OCI-LY1 (cell line): ENCODE data around the gene STK16.

Experiments
- EZH2 ChIP-seq: fragments of 200-600 bp; sonication (generic), shearing (Covaris generic); IDR thresholded peaks from 2 replicates; pipeline ENCODE4 v1.8.0; 2017; ENCODE audit warnings: borderline replicate concordance, mixed run types, mild to moderate bottlenecking, antibody characterized with exemption, low read length, moderate library complexity, mixed read lengths
- TF ChIP-seq, protein P1 (sequence below): fragments of 200-600 bp; sonication (generic), shearing (Covaris generic); IDR thresholded peaks from 2 replicates; pipeline ENCODE4 v1.5.1; 2017; ENCODE audit warnings: mild to moderate bottlenecking, antibody characterized with exemption, low read length, moderate library complexity, mixed read lengths

DNA sequence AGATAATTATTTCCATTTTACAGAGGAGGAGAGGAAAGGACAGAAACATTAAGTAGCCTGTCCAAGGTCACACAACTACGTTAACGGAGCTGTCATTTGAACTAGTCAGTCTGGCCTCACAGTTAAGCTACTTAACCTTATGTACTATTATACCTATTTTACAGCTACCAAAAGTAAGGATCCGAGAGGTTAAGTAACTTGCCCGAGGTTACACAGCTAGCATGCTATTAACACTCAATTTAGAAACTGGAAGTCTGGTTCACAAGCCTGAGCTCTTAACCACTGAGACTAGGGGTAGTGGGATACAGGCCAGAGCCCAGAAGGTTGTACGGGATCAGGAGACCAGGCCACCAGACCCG is 511 bp upstream of the STK16 start:
- no peak for TF ChIP-seq EZH2
- TF ChIP-seq, protein P1, sequence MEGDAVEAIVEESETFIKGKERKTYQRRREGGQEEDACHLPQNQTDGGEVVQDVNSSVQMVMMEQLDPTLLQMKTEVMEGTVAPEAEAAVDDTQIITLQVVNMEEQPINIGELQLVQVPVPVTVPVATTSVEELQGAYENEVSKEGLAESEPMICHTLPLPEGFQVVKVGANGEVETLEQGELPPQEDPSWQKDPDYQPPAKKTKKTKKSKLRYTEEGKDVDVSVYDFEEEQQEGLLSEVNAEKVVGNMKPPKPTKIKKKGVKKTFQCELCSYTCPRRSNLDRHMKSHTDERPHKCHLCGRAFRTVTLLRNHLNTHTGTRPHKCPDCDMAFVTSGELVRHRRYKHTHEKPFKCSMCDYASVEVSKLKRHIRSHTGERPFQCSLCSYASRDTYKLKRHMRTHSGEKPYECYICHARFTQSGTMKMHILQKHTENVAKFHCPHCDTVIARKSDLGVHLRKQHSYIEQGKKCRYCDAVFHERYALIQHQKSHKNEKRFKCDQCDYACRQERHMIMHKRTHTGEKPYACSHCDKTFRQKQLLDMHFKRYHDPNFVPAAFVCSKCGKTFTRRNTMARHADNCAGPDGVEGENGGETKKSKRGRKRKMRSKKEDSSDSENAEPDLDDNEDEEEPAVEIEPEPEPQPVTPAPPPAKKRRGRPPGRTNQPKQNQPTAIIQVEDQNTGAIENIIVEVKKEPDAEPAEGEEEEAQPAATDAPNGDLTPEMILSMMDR = no peak; the same call in 1 of the 2 replicates
